ENCODE results near the gene TWSG1. TPM values are rescaled to one million over a fixed set of nuclear protein-coding genes. Genes with fewer than 3 reads are reported as not detected.
"Not testable (repeated sequence)": the region's sequence is repeated elsewhere in the genome, so short reads cannot be mapped to it uniquely, and the experiment has no call there.

Gene TWSG1
- total and polyA plus RNA-seq, 11 donors: 6.9 to 18.0 (median 13.3) TPM

DNA sequence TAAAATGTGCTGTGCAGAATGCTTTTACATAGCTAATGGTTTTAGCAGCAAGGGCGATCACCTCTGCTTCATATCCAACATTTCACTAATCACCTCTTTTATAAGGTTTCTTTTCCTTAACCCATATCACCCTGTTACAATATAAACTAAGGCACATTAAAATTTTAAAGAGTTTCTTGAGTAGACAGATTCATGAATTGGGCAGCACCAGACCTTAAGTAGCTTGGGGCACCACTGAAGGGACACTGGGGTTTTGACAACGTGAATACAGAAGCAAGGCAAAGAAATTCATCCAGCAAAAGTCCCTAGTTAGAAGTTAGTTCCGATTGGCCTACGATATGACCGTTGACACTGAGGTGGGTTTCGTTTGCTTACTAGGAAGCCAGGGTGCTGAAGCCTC, 96.7 kb downstream of the TWSG1 start:
- H3K4me3 ChIP-seq: no peak overlapping the region
- no peak for DNase-seq
- no peak overlapping the region for H3K27ac ChIP-seq
- WGBS, 4 donors: 93 to 96% (median 95%) methylated on average over 6 of the region's 6 CpGs
- no peak for ATAC-seq
- TF ChIP-seq POLR2A (IDR thresholded peaks at IDR 0.05): no peak
- TF ChIP-seq, protein P1, sequence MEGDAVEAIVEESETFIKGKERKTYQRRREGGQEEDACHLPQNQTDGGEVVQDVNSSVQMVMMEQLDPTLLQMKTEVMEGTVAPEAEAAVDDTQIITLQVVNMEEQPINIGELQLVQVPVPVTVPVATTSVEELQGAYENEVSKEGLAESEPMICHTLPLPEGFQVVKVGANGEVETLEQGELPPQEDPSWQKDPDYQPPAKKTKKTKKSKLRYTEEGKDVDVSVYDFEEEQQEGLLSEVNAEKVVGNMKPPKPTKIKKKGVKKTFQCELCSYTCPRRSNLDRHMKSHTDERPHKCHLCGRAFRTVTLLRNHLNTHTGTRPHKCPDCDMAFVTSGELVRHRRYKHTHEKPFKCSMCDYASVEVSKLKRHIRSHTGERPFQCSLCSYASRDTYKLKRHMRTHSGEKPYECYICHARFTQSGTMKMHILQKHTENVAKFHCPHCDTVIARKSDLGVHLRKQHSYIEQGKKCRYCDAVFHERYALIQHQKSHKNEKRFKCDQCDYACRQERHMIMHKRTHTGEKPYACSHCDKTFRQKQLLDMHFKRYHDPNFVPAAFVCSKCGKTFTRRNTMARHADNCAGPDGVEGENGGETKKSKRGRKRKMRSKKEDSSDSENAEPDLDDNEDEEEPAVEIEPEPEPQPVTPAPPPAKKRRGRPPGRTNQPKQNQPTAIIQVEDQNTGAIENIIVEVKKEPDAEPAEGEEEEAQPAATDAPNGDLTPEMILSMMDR (IDR thresholded peaks at IDR 0.05): no peak
- no peaks in the 10 kb centered on the region for H3K27me3 ChIP-seq
- no peaks in the 10 kb centered on the region for H3K36me3 ChIP-seq
- H3K9me3 ChIP-seq: no peaks in the 10 kb centered on the region
- peaks cover 0 to 5% (median 0%) of the 10 kb centered on the region in 12 donors for H3K4me1 ChIP-seq
- intact Hi-C loops (cut with DNase I): no loop called here

DNA sequence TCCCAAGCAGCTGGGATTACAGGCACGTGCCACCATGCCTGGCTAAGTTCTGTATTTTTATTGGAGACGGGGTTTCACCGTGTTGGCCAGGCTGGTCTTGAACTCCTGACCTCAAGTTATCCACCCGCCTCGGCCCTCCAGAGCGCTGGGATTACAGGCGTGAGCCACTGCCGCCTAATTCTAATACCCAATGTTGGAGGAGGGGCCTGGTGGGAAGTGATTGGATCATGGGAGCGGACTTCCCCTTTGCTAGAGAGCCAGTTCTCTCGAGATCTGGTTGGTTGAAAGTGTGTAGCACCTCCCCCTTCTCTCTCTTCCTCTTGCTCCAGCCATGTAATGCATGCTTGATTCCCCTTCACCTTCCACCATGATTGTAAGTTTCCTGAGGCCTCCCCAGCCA, 98.5 kb downstream of the TWSG1 start:
- intact Hi-C loops (cut with DNase I); H3K27ac ChIP-seq; DNase-seq; H3K4me3 ChIP-seq; H3K9me3 ChIP-seq; H3K36me3 ChIP-seq; H3K27me3 ChIP-seq: not testable (repeated sequence)
- H3K4me1 ChIP-seq: peaks cover 0 to 15% (median 0%) of the 10 kb centered on the region in 12 donors
- 94 to 96% (median 95%) methylated on average over 10 of the region's 10 CpGs for WGBS, 4 donors
- ATAC-seq: peak in 1 of 4 donors; percentile 22

DNA sequence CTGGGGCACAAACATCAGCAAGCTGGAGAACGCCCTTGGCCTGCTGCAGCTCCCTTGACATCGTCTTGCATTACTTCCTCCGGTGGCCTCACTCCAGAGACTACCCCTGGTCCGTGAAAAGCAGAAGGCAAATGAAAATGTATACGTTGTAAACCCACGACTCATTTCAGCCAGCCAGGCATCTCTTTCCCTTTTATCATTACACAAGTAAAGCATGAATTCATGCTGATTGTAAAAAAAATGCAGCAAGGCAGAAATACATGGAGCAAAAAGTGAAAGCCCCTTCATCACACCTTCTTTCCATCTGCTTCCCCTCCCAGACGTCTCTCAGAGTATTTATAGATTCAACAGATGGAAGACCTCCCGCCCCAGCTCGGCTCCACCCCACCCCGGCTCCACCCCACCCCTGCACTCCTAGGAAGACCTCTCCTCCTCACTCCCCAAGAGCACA, 99.1 kb downstream of the TWSG1 start:
- 18 to 33% (median 31%) methylated on average over 10 of the region's 10 CpGs for WGBS, 4 donors
- Histone ChIP-seq H3K4me1 (peaks cover 0 to 15% (median 0%) of the 10 kb centered on the region in 12 donors), H3K27ac (no peak overlapping the region), H3K9me3 (no peaks in the 10 kb centered on the region), H3K27me3 (no peaks in the 10 kb centered on the region), H3K36me3 (no peaks in the 10 kb centered on the region), H3K4me3 (peak overlapping the region in 1 of 12 donors; percentile 9)
- ATAC-seq (peak in 1 of 4 donors; percentile 20), DNase-seq (no peak)
- intact Hi-C loops (cut with DNase I): no loop called here
- TF ChIP-seq, protein P1 (IDR thresholded peaks at IDR 0.05): no peak
- TF ChIP-seq POLR2A (IDR thresholded peaks at IDR 0.05): no peak

DNA sequence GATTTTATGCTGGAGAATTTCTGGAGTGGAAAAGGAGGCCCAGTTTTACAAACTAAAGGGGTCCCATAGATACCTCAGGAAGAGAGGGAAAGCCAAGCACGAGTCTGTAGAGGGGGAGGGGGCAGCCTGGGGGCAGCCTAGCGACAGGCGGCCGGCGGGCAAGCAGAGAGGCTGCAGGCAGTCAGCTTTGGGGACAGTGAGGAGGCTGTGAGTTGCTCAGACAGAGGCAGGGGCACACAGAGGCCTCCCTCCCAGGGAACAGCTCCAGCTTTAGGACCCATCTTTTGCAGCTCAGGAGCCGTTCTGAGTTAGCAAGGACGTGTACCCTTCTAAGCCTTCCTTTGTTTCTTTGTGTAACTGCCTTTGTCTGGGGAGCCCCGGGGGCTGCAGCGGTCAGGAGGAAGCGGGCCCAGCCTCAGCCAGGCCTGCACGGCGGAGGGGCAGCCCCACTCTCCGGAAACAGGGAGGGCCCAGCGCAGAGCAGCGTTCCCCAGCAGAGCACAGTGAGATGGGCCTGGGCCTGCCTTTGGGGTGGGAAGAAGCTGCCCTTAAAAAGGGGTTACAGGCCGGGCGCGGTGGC, 99.6 kb downstream of the TWSG1 start:
- Histone ChIP-seq H3K4me1 (peaks cover 0 to 15% (median 0%) of the 10 kb centered on the region in 12 donors), H3K27ac (no peak overlapping the region), H3K36me3 (no peaks in the 10 kb centered on the region), H3K4me3 (no peak overlapping the region), H3K9me3 (no peaks in the 10 kb centered on the region), H3K27me3 (no peaks in the 10 kb centered on the region)
- ATAC-seq: peak in 1 of 4 donors; percentile 24
- WGBS, 4 donors: 53 to 70% (median 62%) methylated on average over 18 of the region's 18 CpGs
- no peak for TF ChIP-seq POLR2A (IDR thresholded peaks at IDR 0.05)
- TF ChIP-seq, protein P1 (IDR thresholded peaks at IDR 0.05): no peak
- no peak for DNase-seq
- intact Hi-C loops (cut with DNase I): no loop called here

DNA sequence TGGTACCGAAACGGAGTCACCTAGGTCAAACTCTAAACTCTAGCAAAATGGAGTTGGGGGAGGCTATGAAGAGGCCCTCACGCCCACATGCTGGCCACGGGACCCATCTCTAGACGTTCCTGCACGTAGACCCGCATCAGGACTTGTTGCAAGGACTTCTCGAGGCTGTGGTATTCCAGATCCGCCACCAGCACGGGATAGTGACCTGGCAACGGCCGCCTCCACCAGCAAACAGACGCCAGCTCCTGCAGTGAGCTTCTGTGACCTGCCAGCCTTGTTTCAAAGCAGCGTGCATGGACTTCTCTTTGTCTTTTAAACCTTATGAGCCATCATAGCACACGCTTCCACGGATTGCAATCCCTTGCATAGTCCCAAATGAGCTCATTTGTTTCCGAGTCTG, 100.5 kb downstream of the TWSG1 start:
- no peaks in the 10 kb centered on the region for H3K36me3 ChIP-seq
- DNase-seq (no peak), ATAC-seq (no peak)
- peaks cover 0 to 15% (median 0%) of the 10 kb centered on the region in 12 donors for H3K4me1 ChIP-seq
- 94 to 96% (median 95%) methylated on average over 17 of the region's 17 CpGs for WGBS, 4 donors
- H3K4me3 ChIP-seq: no peak overlapping the region
- TF ChIP-seq POLR2A (IDR thresholded peaks at IDR 0.05): no peak
- TF ChIP-seq, protein P1 (IDR thresholded peaks at IDR 0.05): no peak
- H3K27me3 ChIP-seq: no peaks in the 10 kb centered on the region
- no peaks in the 10 kb centered on the region for H3K9me3 ChIP-seq
- intact Hi-C loops (cut with DNase I): no loop called here
- no peak overlapping the region for H3K27ac ChIP-seq

Measured in heart left ventricle (tissue), 16 donors.